ENCODE results near the gene ATE1.
"Not testable (repeated sequence)": the region's sequence is repeated elsewhere in the genome, so short reads cannot be mapped to it uniquely, and the experiment has no call there.

Gene ATE1

GRCh38 chr10:121715969-121716368 lies 211.9 kb downstream of the ATE1 start:
- H3K27ac ChIP-seq = no peak overlapping the region
- H3K4me3 ChIP-seq = no peak overlapping the region

DNA sequence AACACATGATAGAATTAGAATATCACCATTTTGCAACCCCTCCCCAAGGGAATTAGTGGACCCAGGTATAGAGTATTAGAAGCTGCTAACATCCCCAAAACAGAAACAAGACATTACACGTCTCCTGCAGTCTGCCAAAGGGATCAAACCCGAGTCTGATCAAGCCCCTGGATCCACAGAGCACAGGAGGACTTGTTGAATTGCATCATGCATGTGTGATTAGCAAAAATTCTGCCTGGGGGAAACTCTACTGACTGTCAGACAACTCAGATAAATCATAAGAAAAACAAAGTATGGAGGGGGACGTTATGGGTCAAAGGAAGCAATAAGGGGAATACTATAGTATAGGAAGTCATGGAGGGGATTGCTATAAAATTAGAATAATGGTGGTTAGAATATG lies 212.8 kb downstream of the ATE1 start:
- H3K27ac ChIP-seq = no peak overlapping the region
- no peak overlapping the region for H3K4me3 ChIP-seq

GRCh38 chr10:121713486-121713885 lies 214.3 kb downstream of the ATE1 start:
- H3K4me3 ChIP-seq = no peak overlapping the region
- H3K27ac ChIP-seq = no peak overlapping the region

GRCh38 chr10:121710971-121711370 lies 216.9 kb downstream of the ATE1 start:
- Histone ChIP-seq H3K4me3 (no peak overlapping the region), H3K27ac (no peak overlapping the region)

GRCh38 chr10:121710207-121710606 lies 217.6 kb downstream of the ATE1 start:
- no peak overlapping the region for H3K4me3 ChIP-seq
- H3K27ac ChIP-seq = no peak overlapping the region

DNA sequence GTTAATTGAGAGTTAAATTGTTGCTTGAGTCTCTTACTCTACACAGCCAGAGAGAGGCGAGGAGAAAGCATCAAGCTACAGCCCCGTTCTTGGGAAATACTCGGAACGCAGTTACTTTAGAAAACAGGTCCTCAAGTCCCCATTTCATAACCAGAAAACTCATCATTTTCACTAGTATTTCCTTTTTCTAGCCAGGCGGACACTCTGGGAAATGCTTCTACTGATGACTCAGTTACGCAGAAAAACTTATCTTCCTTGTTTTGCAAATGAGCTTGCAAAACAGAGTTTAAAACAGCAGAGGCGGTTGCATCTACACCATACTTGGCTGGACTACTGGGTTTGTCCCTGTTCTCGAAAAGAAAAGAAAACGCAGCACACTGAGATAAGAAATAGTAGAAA lies 218.2 kb downstream of the ATE1 start:
- Histone ChIP-seq H3K27ac (no peak overlapping the region), H3K4me3 (no peak overlapping the region)

DNA sequence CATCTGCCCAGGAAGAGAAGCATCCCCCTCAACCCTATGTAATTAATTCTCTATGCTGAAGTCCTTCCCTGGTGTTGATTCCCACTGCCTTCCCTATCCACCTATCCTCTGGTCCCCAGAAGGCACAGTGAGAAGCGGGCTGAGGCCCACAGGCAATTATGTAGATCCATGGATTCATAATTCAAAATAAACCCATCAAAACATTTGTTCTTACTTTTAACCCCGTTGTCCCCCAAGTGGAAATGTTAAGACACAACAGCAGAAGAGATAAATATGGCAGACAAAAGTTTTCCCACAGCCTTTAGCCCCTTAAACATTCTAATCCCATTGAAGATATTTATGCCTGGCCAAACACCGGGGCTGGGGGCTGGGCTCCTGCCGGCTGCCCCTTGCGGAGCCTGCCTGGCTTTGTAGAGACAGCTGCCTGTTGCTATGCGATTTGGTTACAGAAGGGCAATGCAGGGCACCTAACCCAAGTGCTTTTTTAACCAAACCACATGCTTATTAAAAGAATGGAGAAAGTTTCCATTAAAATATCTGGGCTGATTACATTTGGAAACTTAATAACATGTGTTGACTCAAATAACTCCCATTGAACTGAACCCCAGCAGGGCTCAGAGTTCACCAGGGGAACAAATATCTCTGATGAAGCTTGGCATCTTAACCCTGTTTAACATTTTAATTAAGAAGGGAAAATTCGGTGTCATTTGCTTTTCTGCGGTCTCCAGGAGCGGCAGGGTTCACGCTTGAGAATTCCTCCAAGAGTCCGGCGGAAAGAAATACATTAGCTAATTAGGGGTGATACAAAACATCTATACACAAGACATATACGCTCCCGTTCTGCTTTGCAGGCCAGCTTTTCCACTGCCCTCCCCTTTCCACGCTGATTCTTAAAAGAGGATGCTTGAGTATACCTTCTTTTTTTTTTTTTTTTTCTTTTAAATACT lies 218.8 kb downstream of the ATE1 start:
- Histone ChIP-seq H3K27ac (no peak overlapping the region), H3K4me3 (no peak overlapping the region)

DNA sequence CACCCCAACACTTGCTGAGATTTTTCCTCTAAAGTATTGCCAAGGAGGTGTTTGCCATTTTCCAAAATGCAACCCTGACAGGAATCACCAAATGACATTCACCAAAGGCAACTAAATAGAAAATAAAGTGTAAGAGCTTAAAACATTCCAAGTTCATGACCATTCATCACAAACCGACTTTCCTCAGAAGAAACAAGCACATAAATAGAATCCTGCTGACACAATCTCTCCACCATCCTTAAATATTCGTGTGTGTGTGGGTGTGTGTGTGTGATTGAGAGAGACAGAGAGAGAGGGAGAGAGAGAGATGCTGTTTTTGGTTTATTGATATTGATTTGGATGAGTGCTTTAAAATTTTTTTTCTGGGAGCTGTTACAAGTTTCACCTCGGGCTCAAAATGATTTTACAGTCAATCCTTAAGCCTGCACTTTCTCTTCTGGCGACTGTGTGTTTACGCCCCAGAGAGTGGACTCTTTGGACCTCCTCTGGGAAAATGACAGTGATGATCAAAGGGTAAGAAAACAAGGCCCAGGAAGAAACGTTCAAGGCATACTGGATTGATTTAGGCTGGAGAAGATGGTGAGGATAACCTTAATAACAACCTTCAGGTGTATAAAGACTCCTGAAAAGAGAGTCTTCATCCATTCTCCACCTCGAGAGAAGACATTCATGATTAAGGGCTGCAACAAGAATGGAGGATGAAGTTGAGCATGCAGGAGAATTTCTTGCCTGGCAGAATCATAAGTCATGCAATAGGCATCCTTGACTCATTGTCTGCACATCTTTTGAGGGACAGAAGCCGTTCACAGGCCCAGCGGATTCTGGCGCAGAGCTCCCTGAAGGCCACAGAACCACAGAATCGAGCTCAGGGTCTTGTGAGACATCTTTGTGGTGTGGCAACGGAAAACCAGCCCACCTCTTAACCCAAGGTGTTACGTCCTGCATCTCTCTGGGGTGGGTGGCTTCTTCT lies 225.2 kb downstream of the ATE1 start:
- Histone ChIP-seq H3K4me3 (no peak overlapping the region), H3K27ac (peak overlapping the region in 3 of 21 experiments; percentile 6 to 69 (median 49))

DNA sequence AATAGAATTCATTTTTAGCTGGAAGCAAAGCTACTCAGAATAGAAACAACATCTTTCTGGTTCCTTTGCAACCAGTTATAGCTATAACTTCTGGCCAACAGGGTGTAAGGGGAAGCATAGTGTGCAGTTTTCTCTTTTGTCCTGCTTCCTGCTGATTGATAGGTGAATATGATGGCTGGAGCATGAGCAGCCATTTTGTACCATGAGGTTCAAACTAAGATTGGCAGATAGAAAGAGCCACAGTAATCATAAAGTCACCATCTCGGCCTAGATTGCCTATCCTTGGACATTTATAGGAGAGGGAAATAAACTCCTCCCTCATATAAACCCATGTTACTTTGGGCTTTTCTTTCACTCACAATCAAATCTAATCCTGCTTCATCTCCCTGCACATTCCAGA lies 227.4 kb downstream of the ATE1 start:
- no peak overlapping the region for H3K4me3 ChIP-seq
- no peak overlapping the region for H3K27ac ChIP-seq

GRCh38 chr10:121699703-121700102 lies 228.1 kb downstream of the ATE1 start:
- not testable (repeated sequence) for H3K4me3 ChIP-seq, H3K27ac ChIP-seq

GRCh38 chr10:121698902-121699301 lies 228.9 kb downstream of the ATE1 start:
- Histone ChIP-seq H3K27ac (no peak overlapping the region), H3K4me3 (no peak overlapping the region)

DNA sequence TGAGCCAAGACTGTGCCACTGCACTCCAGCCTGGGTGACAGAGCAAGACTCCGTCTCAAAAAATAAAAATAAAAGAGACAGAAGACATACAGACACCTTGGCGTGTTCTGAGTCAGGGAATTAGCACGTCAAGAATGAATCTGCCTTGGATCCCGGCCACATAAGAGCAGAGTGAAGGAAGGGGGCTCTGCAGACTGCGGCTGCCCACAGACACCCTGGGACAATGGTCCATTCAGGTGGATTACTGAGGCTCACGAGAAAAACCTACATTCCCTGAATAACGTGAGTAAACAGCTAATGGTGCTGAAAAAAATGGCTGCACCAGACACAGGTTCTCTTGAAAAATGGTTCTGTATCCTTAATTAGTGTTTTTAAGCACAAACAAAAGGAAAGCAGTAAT lies 229.5 kb downstream of the ATE1 start:
- Histone ChIP-seq H3K4me3 (no peak overlapping the region), H3K27ac (no peak overlapping the region)

DNA sequence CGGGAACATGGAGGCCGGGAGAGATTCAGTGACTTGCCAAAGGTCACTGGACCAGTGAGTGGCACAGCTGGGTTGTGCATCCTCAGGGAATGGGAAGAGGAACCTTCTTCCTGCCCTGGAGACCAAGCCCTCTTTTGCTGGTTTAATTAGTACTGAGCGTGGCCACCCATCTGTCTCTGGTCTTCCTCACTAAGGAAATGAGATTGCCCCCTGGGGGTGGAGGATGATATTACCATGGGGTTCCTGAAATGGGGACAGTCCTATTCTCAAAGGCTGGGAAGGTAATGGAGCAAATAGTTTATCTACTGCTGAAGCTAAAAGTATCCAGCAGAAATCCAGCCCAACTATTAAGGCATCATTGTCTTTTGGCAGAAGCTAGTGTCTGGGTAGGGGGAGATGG lies 231.0 kb downstream of the ATE1 start:
- no peak overlapping the region for H3K4me3 ChIP-seq
- H3K27ac ChIP-seq = no peak overlapping the region

DNA sequence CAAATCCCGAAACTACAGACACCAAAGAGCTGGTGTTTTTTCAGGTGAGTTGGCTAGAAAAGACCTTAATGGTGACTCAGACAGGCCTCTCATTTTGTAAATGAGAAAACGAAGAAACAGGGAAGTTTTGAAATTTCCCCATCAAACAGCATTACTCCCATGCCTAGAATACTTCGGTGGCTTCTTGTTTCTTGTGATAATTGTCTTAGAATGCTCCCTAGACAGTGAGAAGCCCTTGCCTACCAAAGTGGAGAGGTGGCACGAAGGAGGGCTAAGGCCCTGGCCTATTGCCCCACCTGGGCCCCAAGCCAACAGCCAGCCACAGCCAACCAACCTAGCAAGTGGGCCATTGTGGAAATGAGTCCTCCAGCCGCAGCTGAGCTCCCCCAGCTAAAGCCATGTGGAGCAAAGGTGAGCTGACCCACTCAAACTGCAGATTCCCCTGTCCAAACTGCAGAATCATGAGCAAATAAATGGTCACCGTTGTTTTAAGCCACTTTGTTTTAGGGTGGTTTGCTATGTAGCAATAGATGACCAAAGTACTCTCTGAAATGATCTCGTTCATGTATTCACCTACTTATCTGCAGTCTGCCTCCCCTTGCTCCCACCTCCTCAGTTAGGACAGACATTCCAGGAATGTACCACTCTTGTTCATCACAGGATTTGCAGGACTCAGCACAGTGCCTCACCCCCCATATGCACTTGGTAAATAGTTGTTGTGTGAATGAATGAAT lies 231.9 kb downstream of the ATE1 start:
- Histone ChIP-seq H3K27ac (peak overlapping the region in 7 of 21 experiments; percentile 8 to 55 (median 40)), H3K4me3 (no peak overlapping the region)

DNA sequence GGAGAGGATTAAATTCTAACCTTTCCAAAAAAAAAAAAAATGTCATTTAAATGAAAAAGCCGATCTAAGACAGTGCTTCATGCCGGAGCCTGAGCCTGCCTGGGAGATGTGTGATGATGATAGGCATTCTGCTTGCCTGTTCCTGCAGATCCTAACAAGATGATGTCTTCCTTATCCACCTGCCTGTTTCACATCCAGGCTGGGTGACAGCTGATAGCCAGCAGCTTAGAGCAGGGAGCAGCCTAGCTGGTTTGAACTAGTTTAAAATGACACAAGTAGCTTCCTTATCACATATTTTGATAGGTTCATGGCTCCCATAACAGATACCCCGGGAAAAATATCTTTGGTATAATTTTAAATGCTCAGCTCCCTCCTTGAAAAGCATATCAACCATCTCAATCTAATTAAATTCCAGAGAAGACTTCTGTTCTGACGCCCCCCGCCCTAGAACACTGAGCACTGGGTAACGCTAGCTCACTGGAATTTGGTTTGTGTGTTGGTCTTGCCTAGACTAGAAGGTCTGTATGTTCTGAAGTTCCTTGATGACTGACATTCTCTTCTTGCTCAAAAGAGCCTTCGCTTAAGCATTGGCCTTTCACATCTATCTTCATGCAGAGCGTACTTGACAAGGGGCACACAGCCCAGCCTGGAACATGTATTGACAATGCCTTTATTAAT lies 232.7 kb downstream of the ATE1 start:
- Histone ChIP-seq H3K4me3 (no peak overlapping the region), H3K27ac (peak overlapping the region in 7 of 21 experiments; percentile 8 to 55 (median 42))

GRCh38 chr10:121694327-121694965 lies 233.4 kb downstream of the ATE1 start:
- H3K4me3 ChIP-seq = no peak overlapping the region

DNA sequence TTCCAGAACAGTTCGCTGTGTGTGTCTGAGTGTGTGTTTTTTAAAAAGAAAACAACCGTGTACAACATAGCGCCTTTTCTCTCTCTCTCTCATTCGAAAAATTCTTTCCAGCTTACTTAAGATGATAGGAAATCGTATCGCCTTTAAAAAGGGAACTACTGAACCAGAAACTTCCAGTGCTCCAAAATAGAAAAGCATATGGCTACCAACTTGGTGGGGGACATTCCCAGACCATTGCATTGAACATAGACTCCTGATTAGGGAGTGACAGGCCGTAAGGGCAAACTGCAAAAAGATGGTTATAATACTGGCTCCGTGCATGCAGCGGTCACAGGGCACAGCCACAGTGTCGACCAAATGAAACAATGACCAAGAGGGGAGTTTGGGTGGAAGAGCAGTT lies 235.2 kb downstream of the ATE1 start:
- no peak overlapping the region for H3K4me3 ChIP-seq
- no peak overlapping the region for H3K27ac ChIP-seq

More at GRCh38 chr10:121694327-121694965, 233.4 kb downstream of the ATE1 start:
- peak overlapping the region in 2 of 21 experiments; percentile 26 to 55 for H3K27ac ChIP-seq

- Histone ChIP-seq H3K4me3 (no peak overlapping the region), H3K27ac (no peak overlapping the region)
These were observed 236.9 kb downstream of the ATE1 start for GRCh38 chr10:121690970-121691369.

Measured in skin epidermis (tissue), 12 donors.